ENCODE results near the gene KRT25. TPM values are rescaled to one million over a fixed set of nuclear protein-coding genes. Genes with fewer than 3 reads are reported as not detected.

KRT25 gene
- total RNA-seq, 2 experiments from 2014 or later: not detected

DNA sequence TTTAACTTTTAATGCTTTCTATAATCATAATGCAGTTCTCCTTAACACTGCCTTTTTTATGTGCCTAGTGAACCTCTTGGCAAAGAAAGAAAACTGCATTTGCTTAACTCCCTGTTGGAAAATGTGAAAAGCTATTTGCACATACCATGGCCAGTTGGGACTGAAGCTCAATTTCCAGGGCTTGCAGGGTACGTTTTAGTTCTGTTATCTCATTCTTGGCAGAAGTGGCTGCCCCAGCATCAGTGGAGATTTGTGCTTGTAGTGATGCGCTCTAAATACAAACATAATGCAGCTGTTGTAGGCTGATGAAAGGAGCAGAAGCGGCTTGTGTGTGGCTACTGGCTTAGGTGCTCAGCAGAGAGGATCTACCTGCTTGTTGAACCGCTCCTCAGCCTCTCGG, 55.3 kb downstream of the KRT25 start:
- H3K27me3 Mint-ChIP-seq: peaks cover 51% of the 10 kb centered on the region
- DNase-seq (no peak), ATAC-seq (no peak)
- no peaks in the 10 kb centered on the region for H3K36me3 Mint-ChIP-seq
- no peaks in the 10 kb centered on the region for H3K9me3 Mint-ChIP-seq (ENCODE audit: low read depth)
- no peak overlapping the region for H3K27ac Mint-ChIP-seq
- no peaks in the 10 kb centered on the region for H3K4me1 Mint-ChIP-seq
- CTCF ChIA-PET: no interaction called here
- H3K4me3 Mint-ChIP-seq: no peak overlapping the region

DNA sequence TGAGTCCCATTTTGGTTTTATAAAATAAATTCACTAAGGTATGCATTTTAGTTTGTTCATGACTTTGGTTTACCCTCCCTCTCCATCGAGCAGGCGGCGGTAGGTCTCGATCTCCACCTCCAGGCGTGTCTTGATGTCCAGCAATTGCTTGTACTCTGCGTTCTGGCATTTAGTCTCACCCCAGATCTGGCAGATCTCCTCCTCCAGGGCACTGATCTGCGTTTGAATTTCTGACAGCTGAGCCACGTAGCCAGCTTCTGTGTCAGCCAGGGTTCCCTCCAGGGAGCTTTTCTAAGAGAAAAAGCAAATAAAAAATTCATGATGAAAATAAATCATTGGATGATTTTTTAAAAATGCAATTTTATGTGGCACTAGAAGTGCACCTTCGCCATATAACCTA, 55.8 kb downstream of the KRT25 start:
- CTCF ChIA-PET: no interaction called here
- Mint-ChIP-seq H3K4me3 (no peak overlapping the region), H3K9me3 (ENCODE audit: low read depth) (no peaks in the 10 kb centered on the region), H3K27ac (no peak overlapping the region), H3K4me1 (no peaks in the 10 kb centered on the region), H3K36me3 (no peaks in the 10 kb centered on the region), H3K27me3 (peaks cover 49% of the 10 kb centered on the region)
- DNase-seq (no peak), ATAC-seq (no peak)

Other genes starting within 250 kb of the KRT25 start
- gene CCR7, start 189.9 kb downstream of the KRT25 start, total RNA-seq: 10 to 100 TPM; 43.5 to 83.9 TPM
- gene SMARCE1, start 107.5 kb downstream of the KRT25 start, total RNA-seq: 100 to 1,000 TPM in 1 of 2 experiments, 10 to 100 TPM in 1; 90.7 to 110 TPM
- not detected for gene KRT222, start 90.2 kb downstream of the KRT25 start, total RNA-seq
- gene KRT24, start 51.6 kb downstream of the KRT25 start, total RNA-seq: not detected
- gene KRT26, start 16.9 kb upstream of the KRT25 start, total RNA-seq: not detected
- not detected for gene KRT27, start 27.2 kb upstream of the KRT25 start, total RNA-seq
- not detected for gene KRT28, start 44.6 kb upstream of the KRT25 start, total RNA-seq
- 10 to 100 TPM; 19.2 to 33.7 TPM for gene KRT10, start 67.3 kb upstream of the KRT25 start, total RNA-seq
- not detected for gene KRT12, start 111.9 kb upstream of the KRT25 start, total RNA-seq
- not detected for gene KRT20, start 129.9 kb upstream of the KRT25 start, total RNA-seq
- not detected for gene KRT23, start 182.3 kb upstream of the KRT25 start, total RNA-seq
- not detected for gene KRT39, start 211.6 kb upstream of the KRT25 start, total RNA-seq
- gene KRT40, start 229.0 kb upstream of the KRT25 start, total RNA-seq: not detected
- gene KRTAP3-3, start 238.8 kb upstream of the KRT25 start, total RNA-seq: not detected
- not detected for gene KRTAP3-2, start 244.6 kb upstream of the KRT25 start, total RNA-seq

Measured in activated CD8-positive, alpha-beta memory T cell treated with anti-CD3 and anti-CD28 coated beads, Interleukin-2, amount 10 ng/mL, durations not matched to agents 7 days and 5 days (primary cell).